GM21360 (cell line): ENCODE data around the gene ARNT2.

Experiments
- ATAC-seq: cut with Tn5 transposase; IDR thresholded peaks from one replicate; pipeline ENCODE4 v1.9.1; 2021; ENCODE audit warnings: mild to moderate bottlenecking, moderate library complexity; ENCODE audit not compliant: unreplicated experiment

The ARNT2 gene

DNA sequence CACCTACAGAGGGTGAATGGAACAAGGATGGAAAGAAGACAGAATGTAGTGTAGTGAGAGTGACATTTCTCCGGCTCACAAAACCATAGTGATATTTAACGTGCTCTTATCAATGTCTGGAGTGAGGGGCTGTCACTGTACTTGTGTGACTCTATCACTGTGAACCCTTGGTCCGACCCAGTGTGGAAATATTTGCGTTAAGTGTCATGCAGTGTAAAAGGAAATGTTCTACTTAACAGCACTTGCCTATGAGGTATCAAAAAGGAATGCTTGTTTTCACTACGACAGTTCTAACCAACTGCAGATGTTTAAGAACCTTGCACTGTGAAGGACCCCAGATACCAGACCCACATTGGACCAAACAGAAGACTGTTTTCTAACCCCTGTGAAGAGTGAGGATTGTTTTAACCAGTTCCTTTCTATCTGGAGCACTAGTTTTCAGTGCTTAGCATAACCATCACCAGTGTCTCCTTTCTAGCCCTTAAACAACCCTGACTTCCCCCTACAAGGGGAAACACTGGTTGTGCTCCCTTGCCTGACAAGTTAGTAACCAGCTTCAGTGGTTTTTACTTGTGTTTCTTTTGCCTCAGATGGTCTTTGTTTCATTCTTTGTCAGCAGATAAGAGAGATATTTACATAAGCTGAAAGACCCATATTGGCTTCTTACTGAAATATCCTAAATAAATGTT lies 146.2 kb downstream of the ARNT2 start:
- ATAC-seq = no peak

- ATAC-seq = no peak
These were observed 146.7 kb downstream of the ARNT2 start for GRCh38 chr15:80550908-80551260.

DNA sequence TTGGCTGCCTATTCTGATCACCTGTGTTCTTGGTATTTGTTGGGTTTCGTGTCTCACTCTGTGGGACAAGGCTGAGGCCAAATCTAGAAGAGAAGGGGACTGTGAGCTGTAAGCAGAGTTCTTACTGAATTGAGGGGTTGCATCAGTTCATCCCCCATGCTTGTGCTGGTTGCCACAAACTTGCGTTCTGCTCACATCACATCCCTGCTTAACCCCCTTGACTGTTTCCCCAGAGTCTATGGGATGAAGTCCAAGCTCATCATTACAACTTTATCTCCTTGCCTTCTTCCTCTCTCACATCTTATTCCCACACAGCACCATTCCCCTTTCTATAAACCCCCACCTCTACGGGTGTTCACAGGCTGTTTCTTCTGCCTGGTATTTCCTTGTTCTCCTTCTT lies 147.2 kb downstream of the ARNT2 start:
- no peak for ATAC-seq

GRCh38 chr15:80554560-80554959 lies 150.4 kb downstream of the ARNT2 start:
- ATAC-seq = no peak

- no peak for ATAC-seq
These were observed 152.6 kb downstream of the ARNT2 start for GRCh38 chr15:80556694-80557367.

GRCh38 chr15:80557441-80558234 lies 153.5 kb downstream of the ARNT2 start:
- no peak for ATAC-seq

- no peak for ATAC-seq
These were observed 154.6 kb downstream of the ARNT2 start for GRCh38 chr15:80558631-80559319.

- no peak for ATAC-seq
These were observed 155.1 kb downstream of the ARNT2 start for GRCh38 chr15:80559320-80559693.

DNA sequence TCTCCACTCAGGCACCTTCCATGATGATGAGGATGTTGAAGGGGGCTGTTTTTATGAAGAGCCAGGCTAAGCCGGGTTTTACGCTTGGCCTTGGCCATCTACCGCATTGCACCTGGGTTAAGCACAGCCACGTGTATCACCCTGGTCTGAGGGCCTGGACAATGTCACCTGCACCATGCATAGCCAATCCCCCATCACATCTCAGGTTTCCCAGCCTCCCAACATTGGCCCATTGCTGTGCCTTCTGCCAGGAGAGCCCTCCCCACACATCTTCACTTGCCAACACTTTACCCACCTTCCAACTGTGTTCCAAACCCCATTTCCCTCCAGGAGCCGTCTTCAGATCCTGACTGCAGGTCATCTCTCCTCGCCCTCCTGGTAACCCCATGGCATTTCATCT lies 155.6 kb downstream of the ARNT2 start:
- ATAC-seq = no peak

GRCh38 chr15:80560601-80561400 lies 156.6 kb downstream of the ARNT2 start:
- ATAC-seq = no peak

- no peak for ATAC-seq
These were observed 157.3 kb downstream of the ARNT2 start for GRCh38 chr15:80561500-80561899.

- no peak for ATAC-seq
These were observed 157.9 kb downstream of the ARNT2 start for GRCh38 chr15:80562033-80562432.

GRCh38 chr15:80562846-80563245 lies 158.7 kb downstream of the ARNT2 start:
- ATAC-seq = no peak

- ATAC-seq = no peak
These were observed 159.3 kb downstream of the ARNT2 start for GRCh38 chr15:80563372-80563997.

- ATAC-seq = no peak
These were observed 159.9 kb downstream of the ARNT2 start for GRCh38 chr15:80564056-80564455.

GRCh38 chr15:80565398-80565797 lies 161.2 kb downstream of the ARNT2 start:
- ATAC-seq = no peak

GRCh38 chr15:80565988-80566387 lies 161.8 kb downstream of the ARNT2 start:
- no peak for ATAC-seq

DNA sequence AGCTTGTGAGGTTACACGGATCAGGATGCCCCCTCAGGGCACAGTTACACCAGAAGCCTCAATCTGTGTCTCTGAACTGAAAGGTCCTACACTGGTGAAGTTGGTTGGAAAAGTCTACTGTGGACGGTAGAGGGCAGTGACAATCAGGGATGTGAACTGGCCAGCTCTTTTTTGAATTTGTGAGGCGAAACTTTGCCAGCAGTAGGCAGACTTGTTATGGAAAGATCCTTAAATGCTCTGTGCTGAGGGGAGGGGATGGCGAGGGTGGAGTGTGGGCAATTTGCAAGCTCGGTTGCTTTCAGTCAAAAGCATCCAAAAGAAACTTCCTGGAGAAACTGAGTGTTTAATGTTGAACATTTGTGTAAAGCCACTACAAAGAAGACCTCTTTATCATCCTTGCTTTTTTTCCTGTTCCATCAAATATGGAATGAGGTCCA lies 163.6 kb downstream of the ARNT2 start:
- no peak for ATAC-seq

DNA sequence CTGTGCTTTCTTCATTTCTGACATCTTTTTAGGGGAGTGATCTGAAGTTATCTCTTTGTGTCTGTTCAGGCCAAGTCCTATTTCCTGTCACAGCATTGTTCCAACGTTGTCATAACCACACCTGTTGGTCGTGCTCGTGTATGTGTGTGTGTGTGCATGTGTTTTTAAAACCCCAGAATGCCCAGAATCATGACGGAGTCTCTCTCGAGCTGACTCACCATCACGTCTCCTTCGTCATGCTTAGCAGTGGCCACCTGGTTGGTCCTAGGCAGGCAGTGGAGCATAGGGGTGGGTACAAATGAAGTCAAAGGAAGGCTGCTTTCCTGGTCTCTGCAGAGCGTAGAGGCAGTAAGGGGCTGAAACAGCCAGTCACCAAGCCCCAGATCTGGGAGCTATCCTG lies 164.1 kb downstream of the ARNT2 start:
- ATAC-seq = no peak
